ENCODE measurements around the gene FMC1.
"Not testable (repeated sequence)": the region's sequence is repeated elsewhere in the genome, so short reads cannot be mapped to it uniquely, and the experiment has no call there.

Gene FMC1, protein sequence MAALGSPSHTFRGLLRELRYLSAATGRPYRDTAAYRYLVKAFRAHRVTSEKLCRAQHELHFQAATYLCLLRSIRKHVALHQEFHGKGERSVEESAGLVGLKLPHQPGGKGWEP

GRCh38 chr7:139341058-139341775, at the start of gene FMC1:
Gene FMC1 (plus strand): TSS chr7:139341337. CDS start chr7:139341385, 48 bp downstream.
- DNase-seq (ENCODE audit: low read depth) = peak; percentile 52

GRCh38 chr7:139292821-139293220, 48.3 kb upstream of the FMC1 start:
- DNase-seq (ENCODE audit: low read depth) = no peak

DNA sequence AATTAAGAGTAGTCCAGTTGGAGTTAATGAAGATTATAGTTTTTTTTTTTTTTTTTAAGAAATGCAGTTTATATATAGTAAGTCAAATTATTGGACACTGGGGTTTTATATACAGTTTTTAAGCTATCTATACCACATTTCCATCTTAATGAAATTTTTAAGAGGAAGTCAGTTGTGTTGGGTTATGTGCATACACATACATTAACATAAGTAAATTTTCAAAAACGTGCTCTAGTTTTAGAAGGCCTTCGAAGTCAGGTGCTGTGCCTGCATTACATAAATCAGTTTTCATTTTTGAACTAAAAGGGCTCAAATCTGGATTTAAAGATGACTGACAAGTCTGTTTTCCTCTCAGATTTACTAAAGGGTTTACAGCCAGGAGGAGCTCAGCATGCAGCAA, 47.6 kb upstream of the FMC1 start:
- no peak for DNase-seq (ENCODE audit: low read depth)

DNA sequence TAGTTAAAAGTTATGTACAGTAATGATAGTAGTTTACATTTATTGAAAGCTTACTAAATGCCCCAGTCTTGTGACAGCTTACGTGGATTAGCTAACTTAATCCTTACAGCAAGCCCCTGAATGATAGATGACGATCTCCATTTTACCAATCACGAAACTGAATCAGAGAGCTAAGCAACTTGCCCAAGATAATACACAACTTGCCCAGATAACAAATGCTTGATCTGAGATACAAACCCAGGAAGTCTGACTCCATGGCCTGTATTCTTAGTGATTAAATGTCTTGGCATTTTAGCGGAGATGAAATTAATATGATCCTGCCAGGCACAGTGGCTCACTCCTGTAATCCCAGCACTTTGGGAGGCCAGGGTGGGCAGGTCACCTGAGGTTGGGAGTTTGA, 46.9 kb upstream of the FMC1 start:
- DNase-seq (ENCODE audit: low read depth) = no peak

GRCh38 chr7:139294951-139295575, 46.1 kb upstream of the FMC1 start:
- no peak for DNase-seq (ENCODE audit: low read depth)

DNA sequence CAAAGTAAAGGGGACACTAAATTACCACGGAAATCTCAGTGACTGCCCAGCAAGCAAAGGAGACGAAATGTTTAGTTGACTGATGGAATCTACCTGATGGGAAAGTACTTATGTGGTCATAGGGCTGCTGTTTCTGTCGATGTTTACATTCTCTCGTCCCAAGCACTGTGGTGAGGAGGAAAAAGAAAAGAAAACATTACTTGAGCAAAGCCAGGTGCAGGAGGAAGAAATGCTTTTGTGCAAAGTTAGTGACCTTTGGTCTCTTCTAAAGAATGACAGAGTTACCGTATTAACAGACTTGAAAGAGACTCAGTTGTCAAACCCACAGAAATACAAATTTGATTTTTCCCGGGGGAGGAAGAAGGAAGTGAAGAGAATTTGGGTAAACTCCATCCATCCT, 43.3 kb upstream of the FMC1 start:
- no peak for DNase-seq (ENCODE audit: low read depth)

DNA sequence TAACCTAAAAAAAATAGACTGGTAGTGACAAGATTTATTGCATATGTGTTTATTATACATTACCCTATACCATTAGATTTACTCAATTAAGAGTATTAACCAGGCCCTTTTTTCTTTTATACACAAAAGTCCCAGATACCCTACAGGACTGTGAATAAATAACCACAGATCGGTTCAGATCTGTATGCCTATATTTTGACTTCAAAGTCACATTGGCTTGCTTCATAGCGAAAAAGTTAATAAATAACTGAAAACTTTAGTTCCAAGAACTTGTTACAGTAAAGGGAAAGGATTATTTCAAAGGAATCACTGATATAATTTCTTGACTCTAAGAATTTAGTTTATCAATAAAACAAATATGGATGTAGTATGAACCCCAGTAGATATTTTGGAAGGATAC, 41.8 kb upstream of the FMC1 start:
- no peak for DNase-seq (ENCODE audit: low read depth)

- no peak for DNase-seq (ENCODE audit: low read depth)
These were observed 40.7 kb upstream of the FMC1 start for GRCh38 chr7:139300390-139300789.

- DNase-seq (ENCODE audit: low read depth) = no peak
These were observed 36.6 kb upstream of the FMC1 start for GRCh38 chr7:139304517-139304916.

DNA sequence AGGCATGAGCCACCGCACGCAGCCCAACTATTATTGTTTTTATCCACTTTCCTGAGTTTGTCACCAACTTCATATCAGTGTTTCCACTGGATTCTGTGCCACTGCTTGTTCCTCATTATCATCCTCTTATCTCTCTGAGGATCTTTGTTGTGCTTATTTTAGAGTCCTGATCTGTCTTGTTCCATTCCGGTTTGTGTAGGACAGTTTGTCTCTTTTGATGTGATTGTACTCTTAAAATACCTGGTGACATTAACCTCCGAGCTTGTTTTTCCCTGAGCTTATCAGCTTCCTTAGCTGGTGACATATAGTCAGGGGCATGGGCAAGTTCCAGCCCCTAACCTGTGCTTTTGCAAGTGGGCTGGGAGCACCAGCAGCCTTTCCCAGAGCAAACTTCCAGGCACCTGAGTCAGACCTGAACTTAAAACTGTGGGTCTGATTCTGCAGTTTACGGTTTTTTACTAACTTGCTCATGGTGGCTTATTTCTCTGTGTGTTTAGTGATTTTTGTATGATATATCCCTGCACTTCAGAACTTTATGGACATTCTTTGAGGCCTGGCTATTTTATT, 23.1 kb upstream of the FMC1 start:
- DNase-seq (ENCODE audit: low read depth) = no peak

DNA sequence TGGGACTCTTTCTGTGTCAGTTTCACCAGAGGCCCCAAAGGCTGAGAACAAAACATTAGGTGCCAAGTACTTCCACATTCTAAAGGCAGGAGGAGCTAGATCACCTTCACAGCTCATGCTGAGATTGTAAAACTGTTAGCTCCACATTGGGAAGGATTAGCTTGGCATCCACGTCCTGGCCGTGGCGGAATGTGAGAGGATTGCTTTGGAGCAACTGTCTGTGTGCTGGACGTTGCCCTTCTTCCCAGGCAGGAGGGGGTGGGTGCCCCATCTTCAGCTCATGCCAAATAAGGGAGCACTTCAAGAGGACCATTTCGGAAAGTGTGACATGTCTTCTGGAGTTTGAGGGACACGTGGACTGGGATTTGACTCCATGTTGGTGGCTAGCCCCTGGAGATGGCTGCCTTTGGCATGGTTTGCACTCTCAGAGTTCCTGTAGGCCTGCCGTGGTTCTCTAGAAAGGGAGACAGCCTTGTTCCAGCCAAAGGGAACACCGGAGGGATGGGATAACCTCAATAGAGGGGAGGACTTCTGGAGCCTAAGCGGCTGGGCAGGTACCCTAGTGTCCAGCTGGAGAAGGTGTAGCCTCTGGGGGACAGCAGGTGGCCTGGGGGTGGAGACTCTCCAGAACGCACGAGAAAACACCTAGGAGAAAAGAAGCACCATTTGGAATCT, 19.9 kb upstream of the FMC1 start:
- no peak for DNase-seq (ENCODE audit: low read depth)

DNA sequence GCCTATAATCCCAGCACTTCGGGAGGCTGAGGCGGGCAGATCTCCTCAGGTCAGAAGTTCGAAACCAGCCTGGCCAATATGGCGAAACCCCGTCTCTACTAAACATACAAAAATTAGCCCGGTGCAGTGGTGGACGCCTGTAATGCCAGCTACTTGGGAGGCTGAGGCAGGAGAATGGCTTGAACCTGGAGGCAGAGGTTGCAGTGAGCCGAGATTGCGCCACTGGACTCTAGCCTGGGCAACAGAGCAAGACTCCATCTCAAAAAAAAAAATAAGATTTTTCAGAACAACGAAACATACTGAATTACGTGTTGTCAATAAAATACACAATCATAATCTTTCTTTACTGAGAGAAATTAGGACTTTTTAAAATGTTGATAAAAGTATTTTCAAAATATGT, 16.4 kb upstream of the FMC1 start:
- not testable (repeated sequence) for DNase-seq (ENCODE audit: low read depth)

DNA sequence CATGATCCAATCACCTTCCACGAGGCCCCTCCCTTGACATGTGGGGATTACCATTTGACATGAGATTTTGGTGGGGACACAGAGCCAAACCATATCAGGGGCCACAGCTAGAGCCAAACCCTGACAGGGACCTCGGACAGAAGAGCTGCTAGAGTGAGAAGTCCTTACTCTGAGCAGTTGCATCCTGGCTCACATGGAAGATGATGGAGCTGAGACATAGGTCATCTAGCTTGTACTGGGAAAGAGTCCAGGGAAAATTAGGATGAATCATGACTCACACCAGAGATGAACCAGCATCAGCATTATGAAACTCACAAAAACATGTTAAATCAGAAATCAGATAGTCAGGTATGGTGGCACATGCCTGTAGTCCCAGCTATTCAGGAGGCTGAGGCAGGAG, 12.8 kb upstream of the FMC1 start:
- no peak for DNase-seq (ENCODE audit: low read depth)

GRCh38 chr7:139329119-139329518, 12.0 kb upstream of the FMC1 start:
- DNase-seq (ENCODE audit: low read depth) = no peak

DNA sequence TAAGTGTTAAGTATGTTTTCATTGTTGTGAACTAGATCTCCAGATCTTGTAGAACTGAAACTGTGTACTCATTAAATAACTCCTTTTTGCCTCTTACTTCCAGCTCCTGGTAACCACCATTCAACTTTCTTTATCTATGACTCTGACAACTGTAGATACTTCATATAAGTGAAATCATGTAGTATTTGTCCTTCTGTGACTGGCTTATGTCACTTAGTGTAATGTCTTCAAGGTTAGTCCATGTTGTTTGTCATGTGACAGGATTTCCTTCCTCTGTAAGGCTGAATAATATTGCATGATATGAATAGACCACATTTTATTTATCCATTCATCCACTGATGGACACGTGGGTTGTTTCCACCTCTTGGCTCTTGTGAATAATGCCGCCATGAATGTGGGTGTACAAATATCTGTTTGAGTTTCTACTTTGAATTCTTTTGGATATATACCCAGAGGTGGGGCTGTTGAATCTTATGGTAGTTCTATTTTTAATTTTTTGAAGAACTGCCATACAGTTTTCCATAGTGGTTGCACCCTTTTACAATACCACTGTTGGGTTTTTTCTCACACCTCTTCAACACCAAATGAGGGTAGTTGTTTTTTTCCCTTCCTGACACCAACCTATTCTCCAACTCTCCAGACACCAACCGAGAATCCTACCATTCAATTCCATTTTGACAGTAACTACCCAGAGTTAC, 10.7 kb upstream of the FMC1 start:
- DNase-seq (ENCODE audit: low read depth) = no peak

- DNase-seq (ENCODE audit: low read depth) = no peak
These were observed 8.3 kb upstream of the FMC1 start for GRCh38 chr7:139332697-139333359.

GRCh38 chr7:139333443-139333842, 7.7 kb upstream of the FMC1 start:
- not testable (repeated sequence) for DNase-seq (ENCODE audit: low read depth)

- no peak for DNase-seq (ENCODE audit: low read depth)
These were observed 6.6 kb upstream of the FMC1 start for GRCh38 chr7:139334399-139335150.

- no peak for DNase-seq (ENCODE audit: low read depth)
These were observed 2.1 kb upstream of the FMC1 start for GRCh38 chr7:139339025-139339424.

DNA sequence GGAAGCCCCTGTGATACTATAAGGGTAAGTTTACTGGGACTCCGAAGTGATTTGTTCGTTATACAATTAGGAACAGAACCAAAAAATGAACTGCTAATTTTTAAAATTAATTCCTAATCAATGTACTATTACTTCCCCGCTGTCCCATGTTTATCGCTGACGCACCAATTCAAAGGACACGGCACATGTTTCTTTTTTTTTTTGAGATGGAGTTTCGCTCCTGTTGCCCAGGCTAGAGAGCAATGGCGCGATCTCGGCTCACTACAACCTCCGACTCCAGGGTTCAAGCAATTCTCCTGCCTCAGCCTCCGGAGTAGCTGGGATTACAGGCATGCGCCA, 1.5 kb upstream of the FMC1 start:
- DNase-seq (ENCODE audit: low read depth) = no peak
